Fibroblast of pulmonary artery (primary cell): ENCODE results near the gene ZNF717.

ENCODE experiments used
- DNase-seq: peaks from one replicate; pipeline ENCODE4 v3.0.0-alpha.2; 2010; ENCODE audit warnings: low read depth
- H3K4me3 ChIP-seq: replicated peaks from 2 replicates; pipeline ENCODE4 v1.5.1; 2011; ENCODE audit warnings: low read depth, mild to moderate bottlenecking, control low read depth, low read length, moderate library complexity
- TF ChIP-seq, protein P1 (sequence below): IDR thresholded peaks from 2 replicates; pipeline ENCODE4 v1.5.1; 2011; ENCODE audit warnings: mild to moderate bottlenecking, control low read depth, low read length, inconsistent platforms; ENCODE audit errors: missing control alignments

The ZNF717 gene

DNA sequence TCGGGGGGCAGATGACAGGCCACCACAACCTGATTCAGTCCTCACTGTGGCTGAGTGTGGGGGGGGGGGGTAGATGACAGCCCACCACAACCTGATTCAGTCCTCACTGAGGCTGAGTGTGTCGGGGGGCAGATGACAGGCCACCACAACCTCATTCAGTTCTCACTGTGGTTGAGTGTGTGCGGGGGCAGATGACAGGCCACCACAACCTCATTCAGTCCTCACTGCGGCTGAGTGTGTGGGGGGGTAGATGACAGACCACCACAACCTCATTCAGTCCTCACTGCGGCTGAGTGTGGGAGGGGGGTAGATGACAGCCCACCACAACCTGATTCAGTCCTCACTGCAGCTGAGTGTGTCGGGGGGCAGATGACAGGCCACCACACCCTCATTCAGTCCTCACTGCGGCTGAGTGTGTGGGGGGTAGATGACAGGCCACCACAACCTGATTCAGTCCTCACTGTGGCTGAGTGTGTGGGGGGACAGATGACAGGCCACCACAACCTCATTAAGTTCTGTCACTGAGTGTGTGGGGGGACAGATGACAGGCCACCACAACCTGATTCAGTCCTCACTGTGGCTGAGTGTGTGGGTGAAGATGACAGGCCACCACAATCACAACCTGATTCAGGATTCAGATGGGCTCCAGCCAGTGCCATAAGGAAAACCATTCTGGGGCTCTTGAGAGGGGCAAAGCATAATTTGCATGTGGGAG, 16.9 kb downstream of the ZNF717 start:
- no peak overlapping the region for H3K4me3 ChIP-seq
- DNase-seq, result no peak
- TF ChIP-seq, protein P1, sequence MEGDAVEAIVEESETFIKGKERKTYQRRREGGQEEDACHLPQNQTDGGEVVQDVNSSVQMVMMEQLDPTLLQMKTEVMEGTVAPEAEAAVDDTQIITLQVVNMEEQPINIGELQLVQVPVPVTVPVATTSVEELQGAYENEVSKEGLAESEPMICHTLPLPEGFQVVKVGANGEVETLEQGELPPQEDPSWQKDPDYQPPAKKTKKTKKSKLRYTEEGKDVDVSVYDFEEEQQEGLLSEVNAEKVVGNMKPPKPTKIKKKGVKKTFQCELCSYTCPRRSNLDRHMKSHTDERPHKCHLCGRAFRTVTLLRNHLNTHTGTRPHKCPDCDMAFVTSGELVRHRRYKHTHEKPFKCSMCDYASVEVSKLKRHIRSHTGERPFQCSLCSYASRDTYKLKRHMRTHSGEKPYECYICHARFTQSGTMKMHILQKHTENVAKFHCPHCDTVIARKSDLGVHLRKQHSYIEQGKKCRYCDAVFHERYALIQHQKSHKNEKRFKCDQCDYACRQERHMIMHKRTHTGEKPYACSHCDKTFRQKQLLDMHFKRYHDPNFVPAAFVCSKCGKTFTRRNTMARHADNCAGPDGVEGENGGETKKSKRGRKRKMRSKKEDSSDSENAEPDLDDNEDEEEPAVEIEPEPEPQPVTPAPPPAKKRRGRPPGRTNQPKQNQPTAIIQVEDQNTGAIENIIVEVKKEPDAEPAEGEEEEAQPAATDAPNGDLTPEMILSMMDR, result no peak

DNA sequence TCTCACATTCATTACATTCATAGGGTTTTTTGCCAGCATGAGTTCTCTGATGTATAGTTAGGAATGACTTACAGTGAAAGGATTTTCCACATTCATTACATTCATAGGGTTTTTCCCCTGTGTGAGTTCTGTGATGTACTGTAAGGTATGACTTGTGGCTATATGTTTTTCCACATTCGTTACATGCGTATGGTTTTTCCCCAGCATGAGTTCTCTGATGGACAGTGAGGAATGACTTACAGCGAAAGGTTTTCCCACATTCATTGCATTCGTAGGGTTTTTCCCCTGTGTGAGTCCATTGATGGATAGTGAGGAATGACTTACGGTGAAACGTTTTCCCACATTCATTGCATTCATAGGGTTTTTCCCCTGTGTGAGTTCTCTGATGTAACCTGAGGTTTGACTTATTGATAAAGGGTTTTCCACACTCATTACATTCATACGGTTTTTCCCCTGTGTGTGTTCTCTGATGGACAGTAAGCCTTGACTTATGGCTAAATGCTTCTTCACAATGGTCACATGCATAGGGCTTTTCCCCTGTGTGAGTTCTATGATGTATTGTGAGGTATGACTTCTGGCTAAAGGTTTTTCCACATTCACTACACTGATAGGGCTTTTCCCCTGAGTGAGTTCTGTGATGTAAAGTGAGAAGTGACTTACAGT, 47.4 kb downstream of the ZNF717 start:
- TF ChIP-seq, protein P1, result no peak
- no peak overlapping the region for H3K4me3 ChIP-seq
- peak; percentile 25 for DNase-seq

DNA sequence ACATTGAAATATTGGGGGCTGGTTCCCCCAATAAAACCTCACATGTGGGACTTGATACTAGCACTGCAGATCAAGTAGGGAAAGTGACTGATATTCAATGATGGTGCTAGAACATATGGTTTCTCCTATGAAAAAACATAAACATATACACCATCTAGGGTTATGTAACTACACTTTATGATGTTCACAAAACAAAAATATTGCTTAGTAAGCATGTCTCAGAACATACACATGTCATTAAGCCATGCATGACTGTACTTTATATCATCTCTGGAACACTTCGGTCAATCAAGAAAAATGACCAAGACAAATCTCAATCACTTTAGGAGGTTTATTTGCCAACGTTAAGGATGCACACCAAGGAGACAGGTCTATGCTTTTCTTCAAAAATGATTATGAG, 57.4 kb downstream of the ZNF717 start:
- no peak overlapping the region for H3K4me3 ChIP-seq
- no peak for DNase-seq
- TF ChIP-seq, protein P1, result no peak

DNA sequence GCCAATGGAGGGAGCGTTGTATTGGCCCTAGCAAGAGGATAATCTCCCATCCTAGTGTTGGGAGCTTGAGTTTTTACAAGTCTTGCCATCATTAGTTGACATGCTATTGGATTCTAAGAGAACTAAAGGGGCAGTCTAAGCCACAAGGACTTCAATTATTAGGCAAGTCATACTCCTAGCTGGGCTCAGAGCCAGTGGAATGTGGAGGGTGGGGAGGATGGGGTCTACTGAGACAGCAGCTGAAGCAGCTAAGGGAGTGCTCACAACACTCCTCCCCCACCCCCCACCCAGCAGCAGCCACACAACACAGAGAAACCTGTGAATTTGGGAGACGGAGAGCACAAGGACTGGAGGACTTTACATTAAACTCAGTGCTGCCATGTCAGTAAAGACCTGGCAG, 93.3 kb downstream of the ZNF717 start:
- no peak overlapping the region for H3K4me3 ChIP-seq
- DNase-seq, result no peak
- TF ChIP-seq, protein P1, result no peak

DNA sequence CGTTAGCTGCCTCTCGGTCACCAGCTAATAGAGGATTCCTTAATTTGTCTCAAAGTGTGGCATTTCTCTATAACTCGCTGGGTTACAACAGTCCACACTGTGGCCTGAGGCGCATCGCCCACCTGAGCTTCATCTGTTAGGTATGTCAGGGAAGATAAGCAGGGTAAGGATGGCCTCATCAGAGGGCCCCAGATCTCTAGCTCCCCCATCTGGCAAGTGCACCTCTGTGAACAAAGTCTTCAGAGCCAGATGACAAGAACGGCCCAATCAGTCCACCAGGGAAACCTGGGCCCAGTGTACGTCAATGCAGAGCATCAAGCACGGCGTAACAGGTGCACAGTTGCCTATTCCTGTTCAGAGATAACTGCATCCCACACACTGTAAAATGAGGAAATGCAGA, 98.0 kb downstream of the ZNF717 start:
- TF ChIP-seq, protein P1, result no peak
- DNase-seq, result no peak
- H3K4me3 ChIP-seq, result no peak overlapping the region
